Esophagus squamous epithelium (tissue), 5 donors: ENCODE results near the gene RRAS2. TPM values are rescaled to one million over a fixed set of nuclear protein-coding genes. Genes with fewer than 3 reads are reported as not detected.

Experiments used
- DNase-seq: peaks from one replicate; lab custom pipeline; 2025; lab: John Stamatoyannopoulos, UW
- H3K27ac ChIP-seq, 4 donors: fragments of 200-600 bp; sonication (generic); one replicate each; pipeline ENCODE4 v1.5.1; 2016 to 2019; ENCODE audit warnings: mild to moderate bottlenecking in 1 of 4
- H3K27me3 ChIP-seq, 4 donors: fragments of 200-600 bp; sonication (generic); 1 replicate in 3 of 4; 2 replicates in 1 of 4; pipeline versions ENCODE4 v1.5.1 to v1.6.0; 2017 to 2021; ENCODE audit warnings: antibody characterized with exemption in 1 of 4
- H3K36me3 ChIP-seq, 3 donors: fragments of 200-600 bp; sonication (generic); one replicate each; pipeline ENCODE4 v1.5.1; 2016 to 2019
- H3K4me1 ChIP-seq, 3 donors: fragments of 200-600 bp; sonication (generic); one replicate each; pipeline ENCODE4 v1.5.1; 2017 to 2019
- H3K4me3 ChIP-seq, 4 donors: fragments of 200-600 bp; sonication (generic); 1 replicate in 3 of 4; 2 replicates in 1 of 4; pipeline ENCODE4 v1.5.1; 2016 to 2019; ENCODE audit warnings: mild to moderate bottlenecking in 2 of 4, moderate library complexity in 1 of 4
- H3K9me3 ChIP-seq, 3 donors: fragments of 200-600 bp; sonication (generic); one replicate each; pipeline ENCODE4 v1.5.1; 2016 to 2019
- CTCF ChIP-seq, 6 experiments: fragments of 450-650 bp in 4 of 6; fragments of 200-600 bp in 2 of 6; sonication (generic) in 2 of 6; IDR thresholded peaks; one replicate each; pipeline ENCODE4 v1.5.1; 2016 to 2019; ENCODE audit warnings: antibody characterized with exemption in 6 of 6, mild to moderate bottlenecking in 4 of 6, moderate library complexity in 4 of 6
- POLR2A ChIP-seq, 4 donors: fragments of 450-650 bp; IDR thresholded peaks; one replicate each; pipeline ENCODE4 v1.6.1; 2017; ENCODE audit warnings: antibody characterized with exemption in 4 of 4, mild to moderate bottlenecking in 4 of 4, moderate library complexity in 3 of 4
- WGBS, 2 donors: methylation state at CpG; one replicate each; pipeline ENCODE4 v1.1.5; 2018; 5-methylcytosine and 5-hydroxymethylcytosine counted together
- intact Hi-C: fragments of 100-400 bp; cut with DNase I; formaldehyde crosslinking; loops from one replicate; pipeline ENCODE4 v1.15.0; 2022
- total RNA-seq, 4 donors: library from RNA; depleted of rRNA; stranded (reverse); fragments of >200 nt; gene quantifications; one replicate each; pipeline ENCODE4 v1.1.0, GENCODE V29; 2016
- donor health status: DM: yes; HTN: yes; CAD: no.

The RRAS2 gene
- total RNA-seq, 4 donors from 2014 or later: 14.1 to 42.5 (median 29.0) TPM

- TF ChIP-seq POLR2A (IDR thresholded peaks at IDR 0.05) (no peak), CTCF (IDR thresholded peaks at IDR 0.05) (no peak)
- WGBS, 2 donors: 80 to 100% methylated on average over 1 of the region's 1 CpG
- peaks cover 0 to 13% (median 0%) of the 10 kb centered on the region in 3 donors for H3K4me1 ChIP-seq
- no peaks in the 10 kb centered on the region for H3K9me3 ChIP-seq
- H3K27me3 ChIP-seq: peaks cover 0 to 16% (median 0%) of the 10 kb centered on the region in 4 donors
- H3K36me3 ChIP-seq: peaks cover 0 to under 1% (median 0%) of the 10 kb centered on the region in 3 donors
- intact Hi-C loops: no loop called here
- no peak for DNase-seq
- no peak overlapping the region for H3K27ac ChIP-seq
- H3K4me3 ChIP-seq: no peak overlapping the region
Observed at GRCh38 chr11:14259878-14260277, 99.1 kb downstream of the RRAS2 start.

GRCh38 chr11:14259186-14259784 lies 99.7 kb downstream of the RRAS2 start:
- Histone ChIP-seq H3K27me3 (peaks cover 0 to 16% (median 0%) of the 10 kb centered on the region in 4 donors), H3K9me3 (no peaks in the 10 kb centered on the region), H3K4me3 (no peak overlapping the region), H3K36me3 (no peaks in the 10 kb centered on the region), H3K4me1 (peaks cover 0 to 13% (median 0%) of the 10 kb centered on the region in 3 donors), H3K27ac (no peak overlapping the region)
- no peak for DNase-seq
- intact Hi-C loops: no loop called here
- no peak for TF ChIP-seq POLR2A (IDR thresholded peaks at IDR 0.05)
- no peak for TF ChIP-seq CTCF (IDR thresholded peaks at IDR 0.05)
- WGBS, 2 donors: 37 to 85% methylated on average over 9 to 25 of the region's 38 CpGs

- no peak for DNase-seq
- intact Hi-C loops: no loop called here
- 61 to 73% methylated on average over 6 of the region's 6 CpGs for WGBS, 2 donors
- H3K27ac ChIP-seq: no peak overlapping the region
- H3K27me3 ChIP-seq: peaks cover 0 to 16% (median 0%) of the 10 kb centered on the region in 4 donors
- no peaks in the 10 kb centered on the region for H3K36me3 ChIP-seq
- no peaks in the 10 kb centered on the region for H3K9me3 ChIP-seq
- H3K4me1 ChIP-seq: peaks cover 0 to 22% (median 1%) of the 10 kb centered on the region in 3 donors
- TF ChIP-seq CTCF (IDR thresholded peaks at IDR 0.05): no peak
- no peak for TF ChIP-seq POLR2A (IDR thresholded peaks at IDR 0.05)
- no peak overlapping the region for H3K4me3 ChIP-seq
Observed at GRCh38 chr11:14258221-14258935, 100.6 kb downstream of the RRAS2 start.

GRCh38 chr11:14255238-14255534 lies 103.8 kb downstream of the RRAS2 start:
- TF ChIP-seq CTCF (IDR thresholded peaks at IDR 0.05): no peak
- peaks cover 0 to 13% (median 0%) of the 10 kb centered on the region in 4 donors for H3K27me3 ChIP-seq
- DNase-seq: no peak
- WGBS, 2 donors: 7 to 13% methylated on average over 2 of the region's 2 CpGs
- H3K36me3 ChIP-seq: no peaks in the 10 kb centered on the region
- peaks cover 0 to 15% (median 2%) of the 10 kb centered on the region in 3 donors for H3K4me1 ChIP-seq
- intact Hi-C loops: no loop called here
- no peaks in the 10 kb centered on the region for H3K9me3 ChIP-seq
- no peak overlapping the region for H3K4me3 ChIP-seq
- no peak overlapping the region for H3K27ac ChIP-seq

- no peak overlapping the region for H3K27ac ChIP-seq
- no peak for DNase-seq
- H3K27me3 ChIP-seq: peaks cover 0 to 8% (median 0%) of the 10 kb centered on the region in 4 donors
- no peaks in the 10 kb centered on the region for H3K36me3 ChIP-seq
- no peak overlapping the region for H3K4me3 ChIP-seq
- intact Hi-C loops: no loop called here
- H3K4me1 ChIP-seq: peaks cover 0 to 15% (median 2%) of the 10 kb centered on the region in 3 donors
- H3K9me3 ChIP-seq: no peaks in the 10 kb centered on the region
- TF ChIP-seq CTCF (IDR thresholded peaks at IDR 0.05): no peak
- TF ChIP-seq POLR2A (IDR thresholded peaks at IDR 0.05): no peak
- 80 to 82% methylated on average over 5 to 10 of the region's 13 CpGs for WGBS, 2 donors
Observed at GRCh38 chr11:14254533-14255237, 104.3 kb downstream of the RRAS2 start.
